Kidney (tissue), 14 donors: ENCODE data around the gene PIK3R4. TPM values are rescaled to one million over a fixed set of nuclear protein-coding genes. Genes with fewer than 3 reads are reported as not detected.
A peak's percentile ranks its signal among the peaks of the same experiment; 100 is the strongest.

Experiments used
- DNase-seq, 5 donors: peaks; one replicate each; pipeline ENCODE4 v3.0.0-alpha.2; 2013 to 2020
- FAIRE-seq: peaks from 2 replicates; lab custom pipeline; 2012; peaks lifted over from hg19 to GRCh38; lab: Jason Lieb, UNC
- H3K27ac ChIP-seq, 2 donors: one replicate each; pipeline ENCODE4 v1.7.0; 2013; ENCODE audit warnings: low read depth in 2 of 2, low read length in 2 of 2, inconsistent platforms in 1 of 2
- H3K27me3 ChIP-seq: one replicate; pipeline ENCODE4 v1.7.1; 2013; ENCODE audit warnings: low read length, inconsistent platforms; ENCODE audit not compliant: control insufficient read depth, insufficient read depth
- H3K36me3 ChIP-seq, 3 donors: one replicate each; pipeline versions ENCODE4 v1.7.0 to v1.7.1; 2013; ENCODE audit warnings: low read length in 3 of 3, control low read depth in 1 of 3, inconsistent platforms in 1 of 3; ENCODE audit not compliant: insufficient read depth in 3 of 3, control insufficient read depth in 2 of 3
- H3K4me1 ChIP-seq, 3 donors: one replicate each; pipeline versions ENCODE4 v1.7.0 to v1.7.1; 2013; ENCODE audit warnings: low read length in 3 of 3, inconsistent platforms in 1 of 3, low read depth in 1 of 3; ENCODE audit not compliant: control insufficient read depth in 2 of 3, insufficient read depth in 2 of 3
- H3K4me3 ChIP-seq, 3 donors: one replicate each; pipeline versions ENCODE4 v1.7.0 to v1.8.1; 2013; ENCODE audit warnings: low read length in 3 of 3, control low read depth in 1 of 3, inconsistent platforms in 1 of 3
- H3K9ac ChIP-seq, 3 donors: one replicate each; pipeline versions ENCODE4 v1.7.0 to v1.7.1; 2013; ENCODE audit warnings: low read length in 3 of 3, control low read depth in 1 of 3, inconsistent platforms in 1 of 3
- H3K9me3 ChIP-seq, 3 donors: one replicate each; pipeline versions ENCODE4 v1.7.0 to v1.7.1; 2013; ENCODE audit warnings: low read length in 3 of 3, control low read depth in 1 of 3, inconsistent platforms in 1 of 3; ENCODE audit not compliant: control insufficient read depth in 2 of 3, insufficient read depth in 1 of 3
- CTCF ChIP-seq: IDR thresholded peaks from 3 replicates; pipeline ENCODE4 v1.5.1; 2012; ENCODE audit warnings: mild to moderate bottlenecking, moderate library complexity, borderline replicate concordance; ENCODE audit not compliant: insufficient read depth; ENCODE audit errors: extremely low read depth
- intact Hi-C: fragments of 100-400 bp; cut with DNase I; formaldehyde crosslinking; loops from one replicate; pipeline ENCODE4 v1.11.1; 2022
- polyA plus RNA-seq: library from polyadenylated mRNA; stranded (reverse); fragments of 350-450 nt; fragmentation: Illumina TruSeq; extraction: RNeasy Lipid Tissue Mini Kit (QIAGEN cat#74804); gene quantifications from one replicate; pipeline ENCODE4 v1.2.3, GENCODE V29; 2014; ENCODE audit warnings: low read depth, low replicate concordance; ENCODE audit not compliant: insufficient read depth
- total RNA-seq: library from RNA; stranded (reverse); fragmentation: NEBNext Ultra II Directional; extraction: Animal tissue kit (Norgen Biotek cat#: 25700); gene quantifications from one replicate; pipeline ENCODE4 v1.2.1, GENCODE V29; 2021
- donor health status: control.
- donor health status: control.
- donor health status: control.
- donor health status: control.
- donor health status: control.
- donor health status: DM: yes; HTN: yes; CAD: no.
- donor health status: Normal renal cell carcinoma (clear cell type).

PIK3R4 gene
- total and polyA plus RNA-seq, 2 donors from 2014 or later, result 22.5 to 32.7 TPM

- Histone ChIP-seq H3K36me3 (no peaks in the 10 kb centered on the region), H3K9ac (no peak overlapping the region), H3K9me3 (no peaks in the 10 kb centered on the region), H3K4me3 (no peak overlapping the region), H3K27ac (no peak overlapping the region), H3K27me3 (no peaks in the 10 kb centered on the region), H3K4me1 (no peaks in the 10 kb centered on the region)
- DNase-seq, result peak in 4 of 5 donors; percentile 59 to 83 (median 69)
- peak; percentile 68 for TF ChIP-seq CTCF
- intact Hi-C loops, result no loop called here
- FAIRE-seq, result peak; percentile 83
Observed at GRCh38 chr3:130759692-130760338, 13.2 kb upstream of the PIK3R4 start.

GRCh38 chr3:130758624-130759369 is 12.2 kb upstream of the PIK3R4 start:
- H3K27ac ChIP-seq, result no peak overlapping the region
- no peaks in the 10 kb centered on the region for H3K4me1 ChIP-seq
- intact Hi-C loops, result no loop called here
- no peak overlapping the region for H3K9ac ChIP-seq
- H3K27me3 ChIP-seq, result no peaks in the 10 kb centered on the region
- no peak for TF ChIP-seq CTCF
- no peak overlapping the region for H3K4me3 ChIP-seq
- FAIRE-seq (no peak), DNase-seq (peak in 4 of 5 donors; percentile 57 to 74 (median 70))
- no peaks in the 10 kb centered on the region for H3K36me3 ChIP-seq
- no peaks in the 10 kb centered on the region for H3K9me3 ChIP-seq

GRCh38 chr3:130757611-130758150 is 11.1 kb upstream of the PIK3R4 start:
- Histone ChIP-seq H3K4me3 (no peak overlapping the region), H3K4me1 (no peaks in the 10 kb centered on the region), H3K9ac (no peak overlapping the region), H3K27me3 (no peaks in the 10 kb centered on the region), H3K27ac (no peak overlapping the region), H3K9me3 (no peaks in the 10 kb centered on the region), H3K36me3 (no peaks in the 10 kb centered on the region)
- DNase-seq (no peak), FAIRE-seq (no peak)
- intact Hi-C loops, result no loop called here
- no peak for TF ChIP-seq CTCF
